Measurements from ENCODE around the gene RREB1.

Gene RREB1

DNA sequence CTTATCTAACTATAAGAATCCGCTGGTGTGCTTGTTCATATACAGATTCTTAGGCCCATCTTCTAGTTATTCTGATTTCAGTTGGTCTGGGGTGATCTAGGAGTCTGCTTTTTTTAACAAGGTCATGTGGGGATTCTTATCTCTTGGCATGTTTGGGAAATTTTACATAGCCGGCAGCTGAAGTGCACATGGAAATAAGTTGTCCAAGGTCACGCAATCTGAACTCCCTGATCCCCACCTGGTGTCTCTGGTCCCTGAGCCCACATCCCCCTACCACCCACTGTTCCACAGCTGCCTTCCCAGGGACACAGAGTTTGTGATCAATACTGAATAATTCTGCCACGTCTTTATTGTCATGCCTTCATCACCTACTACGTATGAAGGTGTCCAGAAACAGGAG, 114.4 kb downstream of the RREB1 start:
- H3K9me3 ChIP-seq (ENCODE audit: control extremely low read depth in 1 of 5, control insufficient read depth in 4 of 5, insufficient read depth in 2 of 5, low read depth in 1 of 5, low read length in 4 of 5), result no peaks in the 10 kb centered on the region
- no peak for DNase-seq
- peaks cover 22 to 33% (median 25%) of the 10 kb centered on the region in 4 experiments for H3K4me1 ChIP-seq (ENCODE audit: control extremely low read depth in 1 of 4, control insufficient read depth in 4 of 4, insufficient read depth in 4 of 4, low read length in 3 of 4)
- H3K27me3 ChIP-seq (replicated peaks in 2 of 5; ENCODE audit: control insufficient read depth in 4 of 5, insufficient read depth in 5 of 5, low read length in 4 of 5), result no peaks in the 10 kb centered on the region
- ChIA-PET CTCF (interaction anchor here (1.1 kb wide), 1 partner anchor 16 kb away, joined by 3 read pairs; no protein-coding TSS in a partner anchor), POLR2A (no interaction called here)
- peaks cover 6 to 89% (median 41%) of the 10 kb centered on the region in 4 experiments for H3K36me3 ChIP-seq (ENCODE audit: control insufficient read depth in 4 of 4, insufficient read depth in 4 of 4, low read length in 3 of 4)
- no peak overlapping the region for H3K4me3 ChIP-seq (ENCODE audit: control insufficient read depth in 1 of 7, extremely low read depth in 1 of 7, insufficient read depth in 4 of 7, low read depth in 2 of 7, low read length in 6 of 7)
- H3K27ac ChIP-seq (ENCODE audit: insufficient read depth in 1 of 2, low read depth in 1 of 2, low read length in 2 of 2, poor library complexity in 1 of 2, severe bottlenecking in 2 of 2), result no peak overlapping the region
- 96% methylated on average over 4 of the region's 5 CpGs for WGBS (ENCODE audit: insufficient coverage)

DNA sequence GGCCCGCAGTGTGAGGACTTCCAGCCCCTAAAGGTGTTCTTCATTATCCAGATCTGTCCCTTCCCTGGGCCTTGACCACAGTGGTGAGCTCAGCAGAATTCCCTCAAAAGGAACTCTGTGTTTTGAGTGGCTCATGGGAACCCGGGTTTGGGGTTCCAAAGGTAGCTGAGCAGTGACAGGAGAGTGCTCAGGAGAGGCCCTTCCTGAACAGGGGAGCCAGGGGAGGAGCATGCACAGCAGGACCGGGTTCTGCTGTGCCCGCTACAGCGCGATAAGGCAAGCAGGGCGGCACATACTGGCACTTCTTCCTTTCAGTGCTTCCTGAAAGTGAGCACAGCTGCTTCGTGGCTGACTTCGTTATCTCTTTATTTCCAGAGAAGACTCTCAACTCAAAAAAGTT, 117.0 kb downstream of the RREB1 start:
- ChIA-PET POLR2A (interaction anchor here (1.1 kb wide), 1 partner anchor 19 kb away, joined by 3 read pairs; no protein-coding TSS in a partner anchor), CTCF (interaction anchor here (0.9 to 2.3 kb wide), 13 partner anchors 8 to 549 kb away, joined by 3 to 11 read pairs (median 4); no protein-coding TSS in a partner anchor)
- Histone ChIP-seq H3K4me3 (ENCODE audit: control insufficient read depth in 1 of 7, extremely low read depth in 1 of 7, insufficient read depth in 4 of 7, low read depth in 2 of 7, low read length in 6 of 7) (peak overlapping the region in 3 of 7 experiments; percentile 7 to 52 (median 34)), H3K27me3 (replicated peaks in 2 of 5; ENCODE audit: control insufficient read depth in 4 of 5, insufficient read depth in 5 of 5, low read length in 4 of 5) (no peaks in the 10 kb centered on the region), H3K9me3 (ENCODE audit: control extremely low read depth in 1 of 5, control insufficient read depth in 4 of 5, insufficient read depth in 2 of 5, low read depth in 1 of 5, low read length in 4 of 5) (no peaks in the 10 kb centered on the region), H3K27ac (ENCODE audit: insufficient read depth in 1 of 2, low read depth in 1 of 2, low read length in 2 of 2, poor library complexity in 1 of 2, severe bottlenecking in 2 of 2) (peak overlapping the region in 1 of 2 experiments; percentile 79), H3K4me1 (ENCODE audit: control extremely low read depth in 1 of 4, control insufficient read depth in 4 of 4, insufficient read depth in 4 of 4, low read length in 3 of 4) (peaks cover 16 to 25% (median 21%) of the 10 kb centered on the region in 4 experiments), H3K36me3 (ENCODE audit: control insufficient read depth in 4 of 4, insufficient read depth in 4 of 4, low read length in 3 of 4) (peaks cover 6 to 89% (median 51%) of the 10 kb centered on the region in 4 experiments)
- WGBS (ENCODE audit: insufficient coverage), result 0% methylated on average over 7 of the region's 9 CpGs
- DNase-seq, result peak; percentile 68 to 90 (median 79)

DNA sequence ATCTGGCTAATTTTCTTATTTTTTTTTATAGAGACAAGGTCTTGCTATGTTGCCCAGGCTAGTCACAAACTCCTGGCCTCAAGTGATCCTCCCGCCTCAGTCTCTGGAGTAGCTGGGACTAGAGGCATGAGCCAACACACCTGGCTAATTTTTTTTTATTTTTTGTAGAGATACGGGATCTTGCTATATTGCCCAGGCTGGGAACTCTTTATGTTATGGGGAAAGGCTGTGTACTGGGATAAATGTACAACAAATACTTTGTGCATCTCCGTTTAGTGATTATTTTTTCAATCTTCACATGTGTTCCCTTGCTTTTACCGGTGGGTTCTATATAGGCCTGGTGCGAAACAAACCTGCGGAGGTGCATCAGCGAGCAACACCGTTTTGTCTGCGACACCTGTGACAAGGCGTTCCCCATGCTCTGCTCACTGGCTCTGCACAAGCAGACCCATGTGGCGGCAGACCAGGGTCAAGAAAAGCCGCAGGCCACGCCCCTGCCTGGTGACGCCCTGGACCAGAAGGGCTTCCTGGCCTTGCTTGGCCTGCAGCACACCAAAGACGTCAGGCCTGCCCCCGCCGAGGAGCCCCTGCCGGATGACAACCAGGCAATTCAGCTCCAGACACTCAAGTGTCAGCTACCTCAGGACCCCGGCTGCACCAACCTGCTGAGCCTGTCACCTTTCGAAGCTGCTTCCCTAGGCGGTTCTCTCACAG, 121.1 kb downstream of the RREB1 start:
- CTCF ChIA-PET, result interaction anchor here (0.8 to 3.3 kb wide), 3 partner anchors 10 to 470 kb away, joined by 3 to 10 read pairs (median 3); no protein-coding TSS in a partner anchor
- no peaks in the 10 kb centered on the region for H3K27me3 ChIP-seq (replicated peaks in 2 of 5; ENCODE audit: control insufficient read depth in 4 of 5, insufficient read depth in 5 of 5, low read length in 4 of 5)

DNA sequence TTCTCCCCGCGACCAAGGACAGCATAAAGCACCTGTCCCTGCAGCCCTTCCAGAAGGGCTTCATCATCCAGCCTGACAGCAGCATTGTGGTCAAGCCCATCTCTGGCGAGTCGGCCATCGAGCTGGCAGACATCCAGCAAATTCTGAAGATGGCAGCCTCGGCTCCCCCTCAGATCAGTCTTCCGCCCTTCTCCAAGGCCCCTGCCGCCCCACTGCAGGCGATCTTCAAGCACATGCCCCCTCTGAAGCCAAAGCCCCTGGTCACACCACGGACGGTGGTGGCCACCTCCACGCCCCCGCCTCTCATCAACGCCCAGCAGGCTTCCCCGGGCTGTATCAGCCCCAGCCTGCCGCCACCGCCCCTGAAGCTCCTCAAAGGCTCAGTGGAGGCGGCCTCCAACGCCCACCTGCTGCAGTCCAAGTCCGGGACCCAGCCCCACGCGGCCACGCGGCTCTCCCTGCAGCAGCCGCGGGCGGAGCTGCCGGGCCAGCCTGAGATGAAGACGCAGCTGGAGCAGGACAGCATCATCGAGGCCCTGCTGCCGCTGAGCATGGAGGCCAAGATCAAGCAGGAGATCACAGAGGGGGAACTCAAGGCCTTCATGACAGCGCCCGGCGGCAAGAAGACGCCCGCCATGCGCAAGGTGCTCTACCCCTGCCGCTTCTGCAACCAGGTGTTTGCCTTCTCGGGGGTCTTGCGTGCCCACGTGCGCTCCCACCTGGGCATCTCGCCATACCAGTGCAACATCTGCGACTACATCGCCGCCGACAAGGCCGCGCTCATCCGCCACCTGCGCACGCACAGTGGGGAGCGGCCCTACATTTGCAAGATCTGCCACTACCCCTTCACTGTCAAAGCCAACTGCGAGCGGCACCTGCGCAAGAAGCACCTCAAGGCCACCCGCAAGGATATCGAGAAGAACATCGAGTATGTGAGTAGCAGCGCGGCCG, 121.9 kb downstream of the RREB1 start:
- H3K36me3 ChIP-seq (ENCODE audit: control insufficient read depth in 4 of 4, insufficient read depth in 4 of 4, low read length in 3 of 4), result peaks cover 6 to 87% (median 66%) of the 10 kb centered on the region in 4 experiments
- DNase-seq, result no peak
- H3K9me3 ChIP-seq (ENCODE audit: control extremely low read depth in 1 of 5, control insufficient read depth in 4 of 5, insufficient read depth in 2 of 5, low read depth in 1 of 5, low read length in 4 of 5), result no peaks in the 10 kb centered on the region
- WGBS (ENCODE audit: insufficient coverage), result 98% methylated on average over 57 of the region's 62 CpGs
- POLR2A ChIA-PET, result no interaction called here
- no peak overlapping the region for H3K4me3 ChIP-seq (ENCODE audit: control insufficient read depth in 1 of 7, extremely low read depth in 1 of 7, insufficient read depth in 4 of 7, low read depth in 2 of 7, low read length in 6 of 7)
- H3K4me1 ChIP-seq (ENCODE audit: control extremely low read depth in 1 of 4, control insufficient read depth in 4 of 4, insufficient read depth in 4 of 4, low read length in 3 of 4), result peaks cover 14 to 35% (median 32%) of the 10 kb centered on the region in 4 experiments
- no peak overlapping the region for H3K27ac ChIP-seq (ENCODE audit: insufficient read depth in 1 of 2, low read depth in 1 of 2, low read length in 2 of 2, poor library complexity in 1 of 2, severe bottlenecking in 2 of 2)
- CTCF ChIA-PET, result interaction anchor here (3.3 kb wide), 1 partner anchor 9 kb away, joined by 10 read pairs; no protein-coding TSS in a partner anchor
- no peaks in the 10 kb centered on the region for H3K27me3 ChIP-seq (replicated peaks in 2 of 5; ENCODE audit: control insufficient read depth in 4 of 5, insufficient read depth in 5 of 5, low read length in 4 of 5)

More for the DNA sequence above, 121.1 kb downstream of the RREB1 start:
- Histone ChIP-seq H3K36me3 (ENCODE audit: control insufficient read depth in 4 of 4, insufficient read depth in 4 of 4, low read length in 3 of 4) (peaks cover 6 to 88% (median 61%) of the 10 kb centered on the region in 4 experiments), H3K9me3 (ENCODE audit: control extremely low read depth in 1 of 5, control insufficient read depth in 4 of 5, insufficient read depth in 2 of 5, low read depth in 1 of 5, low read length in 4 of 5) (no peaks in the 10 kb centered on the region), H3K27ac (ENCODE audit: insufficient read depth in 1 of 2, low read depth in 1 of 2, low read length in 2 of 2, poor library complexity in 1 of 2, severe bottlenecking in 2 of 2) (no peak overlapping the region), H3K4me3 (ENCODE audit: control insufficient read depth in 1 of 7, extremely low read depth in 1 of 7, insufficient read depth in 4 of 7, low read depth in 2 of 7, low read length in 6 of 7) (no peak overlapping the region), H3K4me1 (ENCODE audit: control extremely low read depth in 1 of 4, control insufficient read depth in 4 of 4, insufficient read depth in 4 of 4, low read length in 3 of 4) (peaks cover 18 to 40% (median 34%) of the 10 kb centered on the region in 4 experiments)
- 98% methylated on average over 21 of the region's 21 CpGs for WGBS (ENCODE audit: insufficient coverage)
- no peak for DNase-seq
- POLR2A ChIA-PET, result no interaction called here

DNA sequence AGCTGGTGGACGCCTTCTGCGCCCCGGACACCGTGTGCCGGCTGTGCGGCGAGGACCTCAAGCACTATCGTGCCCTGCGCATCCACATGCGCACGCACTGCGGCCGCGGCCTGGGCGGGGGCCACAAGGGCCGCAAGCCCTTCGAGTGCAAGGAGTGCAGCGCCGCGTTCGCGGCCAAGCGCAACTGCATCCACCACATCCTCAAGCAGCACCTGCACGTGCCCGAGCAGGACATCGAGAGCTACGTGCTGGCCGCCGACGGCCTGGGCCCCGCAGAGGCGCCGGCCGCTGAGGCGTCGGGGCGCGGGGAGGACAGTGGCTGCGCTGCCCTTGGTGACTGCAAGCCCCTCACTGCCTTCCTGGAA, 122.5 kb downstream of the RREB1 start:
- peaks cover 6 to 87% (median 71%) of the 10 kb centered on the region in 4 experiments for H3K36me3 ChIP-seq (ENCODE audit: control insufficient read depth in 4 of 4, insufficient read depth in 4 of 4, low read length in 3 of 4)
- CTCF ChIA-PET, result interaction anchor here (3.3 kb wide), 1 partner anchor 9 kb away, joined by 10 read pairs; no protein-coding TSS in a partner anchor
- POLR2A ChIA-PET, result no interaction called here

DNA sequence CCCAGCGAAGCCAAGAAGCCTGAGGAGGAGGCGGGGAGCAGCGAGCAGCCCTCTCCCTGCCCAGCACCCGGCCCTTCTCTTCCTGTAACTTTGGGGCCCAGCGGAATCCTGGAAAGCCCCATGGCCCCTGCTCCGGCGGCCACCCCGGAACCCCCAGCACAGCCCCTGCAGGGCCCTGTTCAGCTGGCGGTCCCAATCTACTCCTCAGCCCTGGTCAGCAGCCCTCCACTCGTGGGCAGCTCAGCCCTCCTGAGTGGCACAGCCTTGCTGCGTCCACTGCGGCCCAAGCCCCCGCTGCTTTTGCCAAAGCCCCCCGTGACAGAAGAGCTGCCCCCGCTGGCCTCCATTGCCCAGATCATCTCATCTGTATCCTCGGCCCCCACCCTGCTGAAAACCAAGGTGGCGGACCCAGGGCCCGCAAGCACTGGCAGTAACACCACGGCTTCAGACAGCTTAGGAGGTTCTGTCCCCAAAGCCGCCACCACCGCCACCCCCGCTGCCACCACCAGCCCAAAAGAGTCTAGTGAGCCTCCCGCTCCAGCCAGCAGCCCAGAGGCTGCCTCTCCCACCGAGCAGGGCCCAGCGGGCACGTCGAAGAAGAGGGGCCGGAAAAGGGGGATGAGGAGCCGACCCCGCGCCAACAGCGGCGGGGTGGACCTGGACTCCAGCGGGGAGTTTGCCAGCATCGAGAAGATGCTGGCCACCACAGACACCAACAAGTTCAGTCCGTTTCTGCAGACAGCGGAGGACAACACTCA, 123.4 kb downstream of the RREB1 start:
- H3K36me3 ChIP-seq (ENCODE audit: control insufficient read depth in 4 of 4, insufficient read depth in 4 of 4, low read length in 3 of 4), result peaks cover 10 to 87% (median 72%) of the 10 kb centered on the region in 4 experiments
- CTCF ChIA-PET, result interaction anchor here (2.8 to 3.3 kb wide), 2 partner anchors 8 to 13 kb away, joined by 10 to 14 read pairs; no protein-coding TSS in a partner anchor
- WGBS (ENCODE audit: insufficient coverage), result over 99% methylated on average over 22 of the region's 37 CpGs

More for the DNA sequence above, 122.5 kb downstream of the RREB1 start:
- no peak for DNase-seq
- Histone ChIP-seq H3K27ac (ENCODE audit: insufficient read depth in 1 of 2, low read depth in 1 of 2, low read length in 2 of 2, poor library complexity in 1 of 2, severe bottlenecking in 2 of 2) (no peak overlapping the region), H3K4me3 (ENCODE audit: control insufficient read depth in 1 of 7, extremely low read depth in 1 of 7, insufficient read depth in 4 of 7, low read depth in 2 of 7, low read length in 6 of 7) (no peak overlapping the region), H3K9me3 (ENCODE audit: control extremely low read depth in 1 of 5, control insufficient read depth in 4 of 5, insufficient read depth in 2 of 5, low read depth in 1 of 5, low read length in 4 of 5) (no peaks in the 10 kb centered on the region), H3K27me3 (replicated peaks in 2 of 5; ENCODE audit: control insufficient read depth in 4 of 5, insufficient read depth in 5 of 5, low read length in 4 of 5) (no peaks in the 10 kb centered on the region), H3K4me1 (ENCODE audit: control extremely low read depth in 1 of 4, control insufficient read depth in 4 of 4, insufficient read depth in 4 of 4, low read length in 3 of 4) (peaks cover 9 to 28% (median 25%) of the 10 kb centered on the region in 4 experiments)
- 99% methylated on average over 39 of the region's 39 CpGs for WGBS (ENCODE audit: insufficient coverage)

More for the DNA sequence above, 123.4 kb downstream of the RREB1 start:
- peak overlapping the region in 1 of 2 experiments; percentile 55 for H3K27ac ChIP-seq (ENCODE audit: insufficient read depth in 1 of 2, low read depth in 1 of 2, low read length in 2 of 2, poor library complexity in 1 of 2, severe bottlenecking in 2 of 2)
- DNase-seq, result no peak
- H3K4me3 ChIP-seq (ENCODE audit: control insufficient read depth in 1 of 7, extremely low read depth in 1 of 7, insufficient read depth in 4 of 7, low read depth in 2 of 7, low read length in 6 of 7), result no peak overlapping the region
- POLR2A ChIA-PET, result no interaction called here
- H3K4me1 ChIP-seq (ENCODE audit: control extremely low read depth in 1 of 4, control insufficient read depth in 4 of 4, insufficient read depth in 4 of 4, low read length in 3 of 4), result peaks cover under 1 to 29% (median 19%) of the 10 kb centered on the region in 4 experiments
- no peaks in the 10 kb centered on the region for H3K9me3 ChIP-seq (ENCODE audit: control extremely low read depth in 1 of 5, control insufficient read depth in 4 of 5, insufficient read depth in 2 of 5, low read depth in 1 of 5, low read length in 4 of 5)
- H3K27me3 ChIP-seq (replicated peaks in 2 of 5; ENCODE audit: control insufficient read depth in 4 of 5, insufficient read depth in 5 of 5, low read length in 4 of 5), result no peaks in the 10 kb centered on the region

Data from common myeloid progenitor, CD34-positive (primary cell).